ENCODE results near the gene TRABD2B.

- TF ChIP-seq POLR2AphosphoS5 (IDR thresholded peaks at IDR 0.05) (peak; percentile 96), POLR2A (IDR thresholded peaks at IDR 0.05) (no peak), CTCF (IDR thresholded peaks at IDR 0.05) (no peak)
Observed at GRCh38 chr1:47927165-47927564, 70.0 kb downstream of the TRABD2B start.

Measured in prostate gland (tissue), 2 donors.